GM18858 (cell line): ENCODE measurements around the gene FAM124B.

Source experiments
- ATAC-seq: cut with Tn5 transposase; IDR thresholded peaks from one replicate; pipeline ENCODE4 v1.9.1; 2021; ENCODE audit not compliant: unreplicated experiment

The FAM124B gene, protein sequence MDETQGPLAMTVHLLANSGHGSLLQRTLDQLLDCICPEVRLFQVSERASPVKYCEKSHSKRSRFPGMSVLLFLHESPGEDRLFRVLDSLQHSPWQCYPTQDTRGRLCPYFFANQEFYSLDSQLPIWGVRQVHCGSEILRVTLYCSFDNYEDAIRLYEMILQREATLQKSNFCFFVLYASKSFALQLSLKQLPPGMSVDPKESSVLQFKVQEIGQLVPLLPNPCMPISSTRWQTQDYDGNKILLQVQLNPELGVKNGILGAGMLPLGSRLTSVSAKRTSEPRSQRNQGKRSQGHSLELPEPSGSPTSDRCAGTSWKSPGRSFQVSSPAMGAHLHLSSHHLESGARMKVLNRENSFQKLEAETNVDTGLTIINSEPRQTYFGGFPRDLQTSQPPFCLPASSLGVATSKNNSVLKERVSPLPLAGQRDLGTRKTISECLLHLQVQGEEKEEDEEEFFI

DNA sequence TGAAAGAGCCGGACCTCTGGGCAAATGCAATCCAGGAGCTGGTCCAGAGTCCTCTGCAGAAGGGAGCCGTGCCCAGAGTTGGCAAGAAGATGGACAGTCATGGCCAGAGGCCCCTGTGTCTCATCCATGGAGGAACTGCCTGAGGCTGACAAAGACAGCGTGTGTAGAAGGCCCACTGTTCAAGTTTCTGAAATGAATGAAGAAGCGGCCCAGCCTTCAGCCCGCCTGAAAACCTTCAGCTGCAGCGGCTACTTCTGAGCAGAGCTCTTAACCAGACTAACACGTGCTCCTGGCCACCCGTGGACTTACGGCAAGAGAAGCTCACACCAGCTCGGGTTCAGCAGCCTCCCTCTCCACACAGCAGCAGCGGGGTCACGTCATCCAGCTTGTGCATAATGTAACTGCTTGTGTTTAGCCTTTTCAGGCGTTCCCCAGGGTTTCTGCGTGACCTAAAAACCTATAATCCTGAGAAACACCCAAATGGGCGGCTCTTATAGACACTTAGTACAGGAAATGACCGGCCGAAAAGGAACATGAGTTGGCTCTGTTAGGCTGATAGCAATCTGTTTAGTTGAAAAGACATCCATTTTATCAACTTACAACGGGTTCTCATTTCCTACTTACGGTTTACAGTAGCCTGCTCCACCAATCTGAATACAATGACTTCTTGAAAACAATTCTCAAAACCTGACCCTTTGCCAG lies at the start of gene FAM124B:
FAM124B (minus strand) TSS at position 467 of the 702 bp plus-strand sequence; CDS start at position 128, 339 bp downstream.
- ATAC-seq: no peak

DNA sequence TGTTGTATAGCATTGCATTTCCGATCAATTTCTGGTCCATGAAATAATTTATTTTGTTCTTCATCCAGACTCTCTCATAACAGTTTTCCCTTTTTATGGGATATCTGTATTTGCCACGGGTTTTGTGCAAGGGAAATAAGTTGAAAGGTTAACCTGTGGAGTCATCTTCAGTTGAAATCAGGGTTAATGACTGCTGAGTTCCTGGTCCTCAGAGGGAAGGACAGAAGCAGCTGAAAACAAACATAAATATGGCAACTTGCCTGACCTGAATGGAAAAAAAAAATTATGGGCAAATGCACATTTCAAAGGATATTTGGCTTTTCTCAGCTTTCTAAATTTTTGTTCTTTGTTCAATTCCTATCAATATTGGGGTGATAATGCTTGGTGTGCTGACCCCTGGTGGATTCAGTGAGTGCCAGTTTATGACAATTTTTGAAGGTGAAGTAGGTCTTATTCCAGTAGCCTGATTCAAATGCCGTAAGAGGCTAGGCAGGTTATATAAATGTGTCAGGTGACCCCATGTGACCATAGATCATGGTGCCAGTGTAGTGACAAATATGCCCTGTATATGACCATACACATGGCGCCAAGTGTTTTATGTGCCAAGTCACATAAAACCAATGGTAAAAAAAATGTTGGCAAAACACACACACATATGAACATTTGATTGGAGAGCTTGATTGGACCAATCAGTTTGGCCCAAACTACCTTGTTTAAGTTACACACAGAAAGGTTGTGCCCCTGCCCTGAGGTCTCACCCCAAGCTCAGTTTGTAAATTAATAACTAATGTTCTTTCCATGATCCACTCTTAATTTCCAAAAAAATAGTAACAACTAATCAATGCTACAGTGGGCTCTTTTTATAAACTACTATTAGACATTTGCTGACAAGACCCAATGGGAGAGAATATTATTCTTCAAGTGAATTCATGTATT lies 47.6 kb upstream of the FAM124B start:
- ATAC-seq: no peak

DNA sequence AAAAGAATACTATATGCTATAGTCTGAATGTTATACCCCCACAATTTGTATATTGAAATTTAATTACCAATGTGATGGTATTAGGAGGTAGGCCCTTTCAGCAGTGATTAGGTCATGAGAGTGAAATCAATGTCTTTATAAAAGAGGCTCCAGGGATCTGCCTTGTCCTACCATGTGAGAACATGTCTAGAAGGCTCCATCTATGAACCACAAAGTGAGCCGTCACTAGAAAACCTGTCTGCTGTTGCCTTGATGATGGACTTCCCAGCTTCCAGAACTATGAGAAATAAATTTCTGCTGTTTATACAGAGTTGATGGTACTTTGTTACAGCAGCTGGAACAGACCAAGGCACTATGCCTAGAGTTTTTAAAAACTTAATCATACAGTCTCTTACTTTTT lies 46.3 kb upstream of the FAM124B start:
- no peak for ATAC-seq

DNA sequence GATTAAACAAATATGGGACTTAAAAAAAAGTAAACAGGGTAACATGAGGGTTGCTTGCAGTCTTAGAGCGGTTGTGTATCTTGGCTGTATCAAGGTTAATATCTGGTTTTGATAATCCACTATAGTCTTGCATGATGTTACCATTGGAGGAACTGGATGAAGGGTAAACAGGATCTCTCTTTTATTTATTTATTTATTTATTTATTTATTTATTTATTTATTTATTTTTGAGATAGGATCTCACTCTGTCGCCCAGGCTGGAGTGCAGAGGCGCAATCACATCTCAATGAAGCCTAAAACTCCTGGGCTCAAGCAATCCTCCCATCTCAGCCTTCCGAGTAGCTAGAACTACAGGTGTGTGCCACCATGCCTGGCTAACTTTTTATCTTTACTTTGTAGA lies 42.9 kb upstream of the FAM124B start:
- ATAC-seq: no peak

DNA sequence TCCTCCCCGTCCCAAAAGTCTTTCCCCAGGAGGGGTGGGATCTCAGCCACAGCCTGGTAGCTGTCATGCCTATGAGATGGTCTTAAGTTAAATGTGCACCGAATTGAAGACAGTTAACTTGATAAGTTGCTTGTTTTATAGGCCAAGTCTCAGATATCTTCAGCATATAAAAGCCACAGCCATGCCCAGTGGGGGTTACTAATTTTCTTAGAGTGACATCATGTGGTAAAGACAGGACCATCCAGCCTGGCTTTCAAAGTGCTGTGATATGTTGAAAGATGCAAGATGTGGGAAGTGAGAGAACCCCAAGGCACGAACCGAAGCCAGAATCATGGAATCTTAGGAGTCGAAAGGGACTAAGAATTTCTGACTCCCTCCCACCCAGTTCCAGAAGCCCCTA lies 42.1 kb upstream of the FAM124B start:
- ATAC-seq: no peak

DNA sequence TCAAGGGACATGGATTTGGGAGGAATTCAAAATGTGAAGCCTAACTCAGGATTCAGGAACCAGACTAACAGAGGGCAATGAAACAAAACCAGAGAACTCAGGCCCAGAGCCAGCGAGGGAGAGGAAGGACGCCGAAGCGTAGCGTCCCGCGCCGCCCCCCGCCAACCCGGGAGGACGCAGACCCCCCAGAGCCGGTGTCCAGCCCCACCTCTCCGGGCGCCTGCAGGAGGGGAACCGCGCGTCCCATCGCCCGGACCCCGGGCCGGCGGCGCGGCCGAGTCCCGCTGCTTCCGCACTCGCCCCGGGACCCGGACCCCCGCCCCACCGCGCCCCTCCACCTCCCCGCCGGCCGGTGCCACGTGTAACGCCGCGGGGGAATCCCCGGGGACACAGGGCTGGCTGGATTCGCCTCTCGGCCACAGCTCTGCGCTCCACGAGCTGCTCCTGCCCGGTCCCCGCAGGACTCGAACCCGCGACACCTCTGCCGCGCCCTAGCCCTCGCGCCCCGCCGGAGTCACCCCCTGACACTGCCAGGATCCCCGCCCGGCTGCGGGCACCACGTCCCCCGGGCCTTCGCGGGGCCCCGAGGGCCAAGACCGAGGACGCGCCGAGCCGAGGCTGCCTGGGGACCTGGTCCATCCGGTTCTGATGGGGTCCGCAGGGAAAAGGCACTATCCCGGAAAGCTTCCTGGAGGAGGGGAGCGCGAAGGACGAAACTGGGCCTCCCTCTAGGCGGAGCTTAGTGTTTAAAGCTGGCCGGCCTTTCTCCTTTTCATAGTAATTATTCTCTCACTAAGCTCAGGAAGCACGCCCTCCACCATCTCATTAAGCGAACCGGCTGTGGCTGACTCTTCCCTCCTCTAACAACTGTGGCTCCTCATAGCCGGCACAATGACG lies 40.4 kb upstream of the FAM124B start:
- ATAC-seq: no peak

DNA sequence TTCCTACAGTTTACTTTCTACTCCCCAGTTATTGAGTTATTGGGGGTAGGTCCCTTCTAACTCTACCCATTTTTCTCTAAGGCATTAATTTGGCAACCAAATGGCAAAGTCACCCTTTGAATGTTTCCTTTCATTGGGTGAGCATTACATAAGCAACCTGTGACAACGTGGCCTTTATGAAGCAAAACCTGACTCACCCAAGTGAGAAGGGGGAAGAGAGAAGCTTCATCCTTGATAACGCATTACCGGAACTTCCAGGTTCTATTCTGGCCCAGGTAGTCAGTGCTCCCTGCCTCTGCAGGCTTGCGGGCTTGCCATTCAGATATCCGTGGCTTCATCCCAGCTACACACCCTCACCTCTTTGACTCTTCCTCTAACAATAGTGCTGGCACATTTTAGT lies 39.1 kb upstream of the FAM124B start:
- ATAC-seq: no peak

DNA sequence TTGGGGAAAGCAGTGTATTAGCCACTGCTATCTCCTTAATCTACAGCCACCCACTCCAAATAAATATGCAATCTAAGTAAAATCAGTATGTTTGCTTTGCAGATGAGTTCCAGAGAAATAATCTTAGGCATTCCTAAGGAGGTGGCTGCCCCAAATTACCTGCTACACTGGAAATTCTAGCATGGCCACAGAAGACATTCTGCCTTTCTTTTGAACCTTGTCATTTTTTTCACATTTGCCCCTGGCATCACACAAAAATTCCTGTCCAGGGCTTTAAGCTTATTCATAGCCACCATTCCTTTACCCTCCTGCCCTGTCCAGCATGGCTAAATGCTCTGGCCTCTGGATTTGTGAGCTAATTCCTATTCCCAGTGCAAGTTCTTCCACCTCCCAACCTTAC lies 36.8 kb upstream of the FAM124B start:
- ATAC-seq: no peak

DNA sequence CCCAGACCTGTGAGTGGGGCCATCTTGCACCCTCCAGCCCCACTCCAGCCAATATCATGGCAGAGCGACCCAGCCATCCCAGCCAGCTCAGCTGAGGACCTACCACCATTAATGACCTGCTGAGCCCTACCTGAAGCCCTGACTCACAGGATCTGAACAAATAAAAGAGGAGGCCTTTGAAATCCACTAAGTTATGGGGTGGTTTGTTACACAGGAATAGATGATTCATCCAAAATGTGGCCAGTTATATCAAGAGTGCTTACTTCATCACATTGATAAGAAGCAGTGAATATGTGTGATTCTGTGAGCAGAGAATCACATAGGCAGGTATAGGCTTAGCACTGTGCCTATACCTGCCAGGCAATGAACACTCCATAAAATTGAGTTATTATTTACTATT lies 34.7 kb upstream of the FAM124B start:
- ATAC-seq: no peak

DNA sequence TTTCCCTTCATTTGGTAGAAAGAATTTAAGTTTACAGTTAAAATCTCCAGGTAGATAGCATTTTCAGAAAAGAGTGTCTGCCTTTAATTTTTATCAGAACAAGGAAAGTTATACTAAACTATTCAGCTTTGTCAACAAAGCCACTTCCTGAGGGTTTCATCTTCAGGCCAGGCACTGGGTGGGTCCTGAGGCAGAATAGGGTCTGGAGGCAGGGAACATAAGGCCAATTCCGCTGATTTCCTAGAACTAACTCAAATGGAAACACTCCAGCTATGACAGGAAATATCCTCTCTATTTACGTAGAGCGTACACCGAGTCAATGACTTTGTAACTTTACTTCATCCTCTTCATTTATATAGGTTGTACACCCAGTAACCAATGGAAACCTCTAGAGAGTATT lies 32.7 kb upstream of the FAM124B start:
- no peak for ATAC-seq

DNA sequence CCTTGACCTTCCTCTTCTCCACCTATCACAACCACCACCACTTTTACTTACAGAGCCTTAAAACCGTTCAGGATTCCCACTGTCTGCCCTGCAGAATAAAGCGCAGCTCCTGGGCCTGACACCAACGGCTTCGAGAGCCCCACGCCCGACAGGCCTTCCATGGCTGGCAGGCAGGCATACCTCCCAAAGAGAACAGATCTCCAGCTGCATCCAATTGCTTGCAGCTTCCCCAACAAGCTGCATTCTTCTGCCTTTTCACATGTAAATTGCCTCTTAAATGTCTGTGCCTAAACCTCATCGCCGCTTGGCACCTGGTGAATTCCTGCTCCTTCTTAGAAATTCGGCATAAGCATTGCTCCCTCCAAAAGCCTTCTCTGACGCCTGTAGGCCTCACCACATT lies 31.5 kb upstream of the FAM124B start:
- no peak for ATAC-seq

DNA sequence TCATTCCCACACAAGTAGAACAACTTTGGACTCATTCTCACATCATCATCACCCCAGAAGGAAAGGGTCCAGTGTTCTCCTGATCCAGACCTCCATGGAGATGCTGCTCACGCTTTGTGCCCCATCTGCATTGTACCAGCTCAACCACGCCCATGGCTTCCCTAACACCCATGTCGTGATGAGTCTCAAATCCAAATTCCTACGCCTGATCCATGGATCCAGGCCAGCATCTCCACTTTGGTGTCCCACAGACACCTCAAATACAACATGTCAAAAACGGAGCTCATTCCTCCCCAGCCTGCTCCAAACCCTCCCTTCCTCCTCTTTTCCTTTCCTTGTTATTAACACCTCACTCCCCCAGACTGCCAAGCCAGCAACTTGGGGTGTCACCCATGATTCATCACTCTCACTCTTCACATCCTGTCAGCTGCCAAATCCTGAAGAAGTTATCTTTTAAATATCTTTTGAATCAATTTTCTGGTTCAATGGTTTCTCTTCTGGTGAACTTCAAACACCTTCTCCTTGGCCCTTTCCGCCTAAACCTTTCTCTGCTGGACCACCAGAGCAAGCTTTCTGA lies 30.2 kb upstream of the FAM124B start:
- ATAC-seq: no peak

DNA sequence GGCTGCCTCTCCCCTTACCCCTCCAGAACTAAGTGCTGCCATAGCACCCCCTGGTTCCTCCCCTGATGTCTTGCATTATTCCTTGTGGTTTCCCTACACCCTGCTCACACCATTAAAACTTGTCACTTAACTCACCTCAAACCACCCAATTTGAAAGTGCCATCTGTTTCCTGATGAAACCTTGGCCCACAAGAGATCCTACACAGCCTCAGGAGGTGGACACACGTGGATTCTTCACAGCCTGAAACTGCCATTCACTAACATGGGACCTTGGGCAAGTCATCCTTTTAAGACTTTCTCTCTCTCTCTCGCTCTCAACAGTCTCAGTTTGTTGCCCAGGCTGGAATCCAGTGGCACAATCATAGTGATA lies 27.5 kb upstream of the FAM124B start:
- no peak for ATAC-seq

DNA sequence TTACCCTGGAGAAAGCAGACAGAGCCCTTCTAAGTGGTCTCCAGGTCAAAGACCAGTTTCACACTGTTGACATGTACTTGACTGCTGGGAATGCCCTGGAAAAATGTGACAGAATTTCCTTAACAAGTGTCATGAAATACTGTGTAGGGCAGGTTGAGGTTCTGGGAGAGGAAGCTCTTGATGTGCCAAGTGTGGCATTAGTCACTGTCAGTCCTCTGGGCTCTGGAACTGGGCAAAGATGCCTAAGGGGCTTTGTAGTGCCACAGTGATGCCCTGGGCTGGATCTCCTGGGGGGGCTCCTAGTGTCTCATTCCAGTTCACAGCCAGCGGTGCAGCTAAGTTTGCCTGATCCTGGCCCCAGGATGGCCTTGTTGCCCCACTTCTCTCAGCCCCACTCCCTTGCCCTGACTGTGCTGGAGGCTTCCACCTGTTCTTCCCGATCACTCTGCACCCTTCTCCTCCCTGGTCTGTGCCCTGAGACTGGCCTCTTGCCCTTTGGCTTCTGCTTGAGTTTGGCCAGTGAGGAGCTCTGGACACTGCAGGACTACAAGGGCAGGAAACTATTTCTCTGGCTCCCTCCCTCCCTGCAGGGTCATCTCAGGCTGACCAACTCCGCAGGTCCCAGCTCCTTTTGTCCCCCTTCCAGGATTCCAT lies 27.0 kb upstream of the FAM124B start:
- no peak for ATAC-seq

DNA sequence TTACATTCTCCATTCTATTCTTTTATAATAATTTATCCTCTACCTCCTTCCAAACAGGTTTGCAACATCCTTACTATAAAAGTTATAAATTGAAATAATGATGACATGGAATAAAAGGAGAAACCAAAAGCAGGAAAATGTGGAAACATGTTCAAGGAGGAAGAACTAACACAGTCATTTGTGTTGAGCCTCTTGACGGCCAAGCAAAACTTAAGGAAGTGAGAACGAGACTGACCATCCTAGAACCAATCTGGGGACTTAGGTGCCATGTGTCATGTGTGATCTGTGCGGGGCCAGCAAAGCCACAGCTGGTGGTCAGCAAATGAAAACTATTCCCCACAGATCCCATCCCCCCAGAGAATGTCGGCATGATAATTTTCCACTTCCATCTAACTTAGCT lies 25.6 kb upstream of the FAM124B start:
- ATAC-seq: no peak

DNA sequence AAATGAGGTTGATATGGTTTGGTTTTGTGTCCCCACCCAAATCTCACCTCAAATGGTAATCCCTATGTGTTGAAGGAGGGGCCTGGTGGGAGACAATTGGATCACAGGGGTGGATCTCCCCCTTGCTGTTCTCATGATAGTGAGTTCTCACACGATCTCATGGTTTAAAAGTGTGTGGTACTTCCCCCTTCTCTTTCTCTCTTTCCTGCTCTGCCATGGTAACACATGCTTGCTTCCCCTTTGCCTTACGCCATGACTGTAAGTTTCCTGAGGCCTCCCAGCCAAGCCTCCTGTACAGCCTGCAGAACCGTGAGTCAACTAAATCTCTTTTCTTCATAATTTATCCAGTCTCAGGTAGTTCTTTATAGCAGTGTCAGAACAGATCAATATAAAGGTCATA lies 24.7 kb upstream of the FAM124B start:
- no peak for ATAC-seq

DNA sequence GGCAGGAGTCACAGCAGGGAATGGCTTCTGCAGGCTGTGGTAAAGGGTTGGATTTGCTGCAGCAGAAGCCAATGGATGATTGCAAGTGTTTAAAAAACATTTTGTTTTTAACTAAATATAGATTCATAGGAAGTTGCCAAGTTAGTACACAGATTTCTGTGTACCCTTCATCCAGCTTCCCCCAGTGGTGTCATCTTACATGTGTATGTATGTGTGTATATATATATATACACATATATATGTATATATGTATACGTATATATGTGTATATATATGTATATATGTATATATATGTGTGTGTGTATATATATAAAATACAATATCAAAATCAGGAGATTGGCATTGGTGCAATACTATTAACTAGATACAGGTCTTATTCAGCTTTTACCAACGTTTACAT lies 19.2 kb upstream of the FAM124B start:
- no peak for ATAC-seq

DNA sequence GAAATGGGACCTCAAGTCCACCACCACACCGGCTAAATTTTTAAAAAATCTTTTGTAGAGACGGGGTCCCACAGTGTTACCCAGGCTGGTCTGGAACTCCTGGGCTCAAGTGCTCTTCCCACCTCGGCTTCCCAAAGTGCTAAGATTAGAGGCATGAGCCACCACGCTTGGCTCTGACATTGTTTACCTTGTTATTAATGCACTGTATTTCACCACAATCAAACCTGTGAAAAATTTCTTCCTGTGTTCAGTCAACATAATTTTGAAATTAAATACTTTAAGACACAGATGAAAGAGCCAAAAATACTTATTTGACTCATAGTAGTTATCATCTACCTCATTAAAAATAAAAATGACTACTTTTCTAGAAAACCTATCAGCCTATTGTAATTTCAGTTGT lies 16.0 kb upstream of the FAM124B start:
- ATAC-seq: no peak

DNA sequence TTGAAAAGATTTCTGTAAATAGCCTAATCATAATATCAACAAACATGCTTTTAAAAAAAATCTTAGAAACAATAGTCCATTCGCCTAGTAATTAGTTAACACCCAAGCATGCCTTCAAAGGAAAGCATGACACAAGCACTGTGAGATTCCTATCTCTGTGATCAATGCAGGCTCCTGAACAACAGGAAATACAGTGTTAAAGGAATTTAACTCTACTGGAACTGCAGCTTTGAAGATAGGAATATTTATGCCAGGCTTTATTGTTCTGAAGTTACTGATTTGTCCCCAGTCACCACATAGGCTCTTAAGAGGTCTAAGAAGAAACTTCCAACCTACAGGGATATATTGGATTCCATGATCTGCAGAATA lies 15.4 kb upstream of the FAM124B start:
- ATAC-seq: no peak
